WTC11 (cell line): ENCODE results near the gene RGS17. TPM values are rescaled to one million over a fixed set of nuclear protein-coding genes. Genes with fewer than 3 reads are reported as not detected.

ENCODE experiments used
- ATAC-seq: fragments of 200-7000 bp; cut with Tn5 transposase; 2 replicates; pipeline ENCODE4 v1.10.0; 2021; ENCODE audit warnings: mild to moderate bottlenecking, moderate library complexity
- CTCF ChIA-PET: fragments of 300-600 bp; sonication (Branson Sonifier 250); formaldehyde crosslinking; loops from one replicate; lab custom pipeline; 2021; ENCODE audit warnings: antibody characterized with exemption; lab: Charles Lee
- POLR2A ChIA-PET: fragments of 350-600 bp; sonication (Branson Sonifier 250); formaldehyde crosslinking; loops from one replicate; lab custom pipeline; 2021; ENCODE audit warnings: antibody characterized with exemption; lab: Charles Lee
- DNase-seq: peaks from one replicate; pipeline ENCODE4 v3.0.0; 2021; ENCODE audit warnings: low spot score
- H3K27ac Mint-ChIP-seq: 2 replicates; pipeline ENCODE4 v1.8.0; 2021; ENCODE audit warnings: mixed read lengths
- H3K27me3 Mint-ChIP-seq: 2 replicates; pipeline ENCODE4 v1.8.0; 2021; ENCODE audit warnings: low read depth, mild to moderate bottlenecking, moderate library complexity, mixed read lengths
- H3K36me3 Mint-ChIP-seq: 2 replicates; pipeline ENCODE4 v1.8.0; 2021; ENCODE audit warnings: mixed read lengths
- H3K4me1 Mint-ChIP-seq: 2 replicates; pipeline ENCODE4 v1.8.0; 2022; ENCODE audit warnings: mixed read lengths
- H3K4me3 Mint-ChIP-seq: 2 replicates; pipeline ENCODE4 v1.8.0; 2021; ENCODE audit warnings: mild to moderate bottlenecking, moderate library complexity, mixed read lengths
- H3K9me3 Mint-ChIP-seq: 2 replicates; pipeline ENCODE4 v1.8.0; 2021; ENCODE audit warnings: mixed read lengths
- AFF4 ChIP-seq: sonication (generic); formaldehyde crosslinking; IDR thresholded peaks from 2 replicates; pipeline ENCODE4 v1.8.1; 2023; ENCODE audit warnings: mild to moderate bottlenecking, missing genetic modification reagents, borderline replicate concordance
- E2F1 ChIP-seq: sonication (generic); formaldehyde crosslinking; IDR thresholded peaks from 2 replicates; pipeline ENCODE4 v1.8.0; 2022; ENCODE audit warnings: mild to moderate bottlenecking, missing genetic modification reagents
- E2F5 ChIP-seq: sonication (generic); formaldehyde crosslinking; IDR thresholded peaks from 2 replicates; pipeline ENCODE4 v1.8.1; 2022; ENCODE audit warnings: mild to moderate bottlenecking, moderate library complexity, missing genetic modification reagents
- ERG ChIP-seq: fragments of 250-450 bp; sonication (Bioruptor Pico); IDR thresholded peaks from 2 replicates; pipeline ENCODE4 v1.8.0; 2021; ENCODE audit warnings: mild to moderate bottlenecking
- GTF2I ChIP-seq: fragments of 250-450 bp; sonication (Bioruptor Pico); conservative IDR thresholded peaks from 2 replicates; pipeline ENCODE4 v1.4.0; 2021; ENCODE audit warnings: mild to moderate bottlenecking
- HMGA2 ChIP-seq: fragments of 250-450 bp; sonication (Bioruptor Pico); IDR thresholded peaks from 2 replicates; pipeline ENCODE4 v1.4.0; 2021; ENCODE audit warnings: mild to moderate bottlenecking, moderate library complexity
- JUN ChIP-seq: sonication (generic); formaldehyde crosslinking; IDR thresholded peaks from 2 replicates; pipeline ENCODE4 v1.8.0; 2023; ENCODE audit warnings: mild to moderate bottlenecking, missing genetic modification reagents
- KAT7 ChIP-seq: sonication (generic); formaldehyde crosslinking; IDR thresholded peaks from 2 replicates; pipeline ENCODE4 v1.8.1; 2023; ENCODE audit warnings: missing genetic modification reagents, mild to moderate bottlenecking, borderline replicate concordance
- MAX ChIP-seq: sonication (generic); formaldehyde crosslinking; IDR thresholded peaks from 2 replicates; pipeline ENCODE4 v1.8.0; 2022; ENCODE audit warnings: mild to moderate bottlenecking, missing genetic modification reagents
- NR3C1 ChIP-seq: sonication (generic); formaldehyde crosslinking; conservative IDR thresholded peaks from 2 replicates; pipeline ENCODE4 v1.8.1; 2023; ENCODE audit warnings: low read depth, mild to moderate bottlenecking, missing genetic modification reagents
- PREB ChIP-seq: sonication (generic); formaldehyde crosslinking; IDR thresholded peaks from 2 replicates; pipeline ENCODE4 v1.8.1; 2022; ENCODE audit warnings: mild to moderate bottlenecking, missing genetic modification reagents, moderate library complexity, borderline replicate concordance
- SOX15 ChIP-seq: fragments of 250-450 bp; sonication (Bioruptor Pico); IDR thresholded peaks from 2 replicates; pipeline ENCODE4 v1.9.0; 2021; ENCODE audit warnings: mild to moderate bottlenecking
- SP1 ChIP-seq: sonication (generic); formaldehyde crosslinking; conservative IDR thresholded peaks from 2 replicates; pipeline ENCODE4 v1.8.1; 2022; ENCODE audit warnings: missing genetic modification reagents
- ZNF121 ChIP-seq: sonication (generic); formaldehyde crosslinking; IDR thresholded peaks from 2 replicates; pipeline ENCODE4 v1.8.0; 2023; ENCODE audit warnings: missing genetic modification reagents
- ZNF138 ChIP-seq: sonication (generic); formaldehyde crosslinking; conservative IDR thresholded peaks from 2 replicates; pipeline ENCODE4 v1.8.1; 2022; ENCODE audit warnings: mild to moderate bottlenecking, moderate library complexity, missing genetic modification reagents
- ZNF263 ChIP-seq: sonication (generic); formaldehyde crosslinking; IDR thresholded peaks from 2 replicates; pipeline ENCODE4 v1.8.1; 2022; ENCODE audit warnings: low read depth, mild to moderate bottlenecking, moderate library complexity, missing genetic modification reagents
- ZNF425 ChIP-seq: fragments of 250-450 bp; sonication (Bioruptor Pico); conservative IDR thresholded peaks from 2 replicates; pipeline ENCODE4 v1.9.0; 2021; ENCODE audit warnings: mild to moderate bottlenecking
- total RNA-seq: library from RNA; stranded (reverse); gene quantifications from 3 replicates; pipeline ENCODE4 v1.2.3, GENCODE V29; 2021

RGS17 gene
- total RNA-seq, 1 experiment from 2014 or later: 9.3 TPM

- peaks cover 7% of the 10 kb centered on the region; the same call in 1 of the 2 replicates for H3K9me3 Mint-ChIP-seq
- ChIA-PET CTCF (no interaction called here), POLR2A (no interaction called here)
- no peak overlapping the region for H3K27ac Mint-ChIP-seq
- H3K27me3 Mint-ChIP-seq: no peaks in the 10 kb centered on the region
- no peak for TF ChIP-seq ERG (CRISPR knock-in tag)
- TF ChIP-seq KAT7 (CRISPR knock-in tag): no peak
- TF ChIP-seq ZNF425: no peak
- TF ChIP-seq ZNF263 (CRISPR knock-in tag): no peak
- no peak for TF ChIP-seq ZNF138 (CRISPR knock-in tag)
- DNase-seq (no peak), ATAC-seq (peak; percentile 19; the same call in 1 of the 2 replicates)
- H3K4me1 Mint-ChIP-seq: peaks cover 7% of the 10 kb centered on the region
- H3K4me3 Mint-ChIP-seq: no peak overlapping the region
- no peaks in the 10 kb centered on the region for H3K36me3 Mint-ChIP-seq
These were observed 19.8 kb upstream of the RGS17 start for GRCh38 chr6:153150752-153151440.

- no peak overlapping the region for H3K4me3 Mint-ChIP-seq
- peaks cover 7% of the 10 kb centered on the region; the same call in 1 of the 2 replicates for H3K9me3 Mint-ChIP-seq
- no peaks in the 10 kb centered on the region for H3K27me3 Mint-ChIP-seq
- ChIA-PET POLR2A (no interaction called here), CTCF (no interaction called here)
- peaks cover 6% of the 10 kb centered on the region for H3K4me1 Mint-ChIP-seq
- H3K27ac Mint-ChIP-seq: no peak overlapping the region
- DNase-seq: no peak
- no peak for TF ChIP-seq AFF4
- no peak for TF ChIP-seq JUN (CRISPR knock-in tag)
- TF ChIP-seq PREB (CRISPR knock-in tag): no peak
- no peak for TF ChIP-seq HMGA2 (CRISPR knock-in tag)
- no peak for TF ChIP-seq SP1 (CRISPR knock-in tag)
- no peak for TF ChIP-seq GTF2I (CRISPR knock-in tag)
- TF ChIP-seq NR3C1 (CRISPR knock-in tag): no peak
- no peak for TF ChIP-seq KAT7 (CRISPR knock-in tag)
- TF ChIP-seq MAX (CRISPR knock-in tag): no peak
- no peak for TF ChIP-seq E2F5 (CRISPR knock-in tag)
- no peak for TF ChIP-seq ZNF121 (CRISPR knock-in tag)
- no peak for TF ChIP-seq E2F1
- no peak for TF ChIP-seq SOX15 (CRISPR knock-in tag)
- TF ChIP-seq ERG (CRISPR knock-in tag): no peak
- no peaks in the 10 kb centered on the region for H3K36me3 Mint-ChIP-seq
- ATAC-seq: peak; percentile 15; the same call in 1 of the 2 replicates
These were observed 19.3 kb upstream of the RGS17 start for GRCh38 chr6:153150371-153150751.
